GM20000 (cell line): ENCODE results near the gene KRTAP17-1.

ENCODE experiments used
- DNase-seq: peaks from one replicate; pipeline ENCODE4 v3.0.0; 2012; ENCODE audit warnings: low spot score
- CTCF ChIP-seq: IDR thresholded peaks from 2 replicates; pipeline ENCODE4 v1.5.1; 2012; ENCODE audit warnings: mild to moderate bottlenecking, control low read depth; ENCODE audit errors: extremely low read depth, missing control alignments

KRTAP17-1 gene

GRCh38 chr17:41308918-41309359 lies 6.6 kb downstream of the KRTAP17-1 start, which contains the start of gene KRTAP16-1:
TSS of gene KRTAP16-1 (minus strand) at chr17:41309309. CDS start at chr17:41309253, 56 bp downstream.
- no peak for TF ChIP-seq CTCF
- DNase-seq: no peak

GRCh38 chr17:41308251-41308917 lies 7.1 kb downstream of the KRTAP17-1 start:
- TF ChIP-seq CTCF: no peak
- no peak for DNase-seq

GRCh38 chr17:41307647-41308046 lies 7.9 kb downstream of the KRTAP17-1 start:
- DNase-seq: no peak
- TF ChIP-seq CTCF: no peak

- DNase-seq: no peak
- TF ChIP-seq CTCF: no peak
These were observed 11.4 kb downstream of the KRTAP17-1 start for GRCh38 chr17:41304091-41304490.

- DNase-seq: no peak
- no peak for TF ChIP-seq CTCF
These were observed 12.5 kb downstream of the KRTAP17-1 start for GRCh38 chr17:41302981-41303380.

GRCh38 chr17:41301916-41302901 lies 13.3 kb downstream of the KRTAP17-1 start, which contains the start of gene KRTAP29-1:
TSS of gene KRTAP29-1 (minus strand) at chr17:41302851. CDS start at chr17:41302851, 0 bp downstream.
- TF ChIP-seq CTCF: no peak
- no peak for DNase-seq
